BLaER1 treated with 17β-estradiol and CSF1 and Interleukin-3, amounts not matched to agents 10 nM and 100 nM (cell line): Measurements from ENCODE around the gene EEA1.

ENCODE experiments used
- H3K27ac ChIP-seq, 11 experiments: shearing (Covaris generic); formaldehyde crosslinking; 2 replicates each; pipeline ENCODE4 v1.8.1; 2022
- H3K27me3 ChIP-seq, 11 experiments: shearing (Covaris generic); formaldehyde crosslinking; 2 replicates each; pipeline ENCODE4 v1.8.1; 2022
- H3K36me3 ChIP-seq, 11 experiments: shearing (Covaris generic); formaldehyde crosslinking; 2 replicates each; pipeline ENCODE4 v1.8.1; 2022
- H3K4me1 ChIP-seq, 10 experiments: shearing (Covaris generic); formaldehyde crosslinking; 2 replicates each; pipeline ENCODE4 v1.8.1; 2022
- H3K4me2 ChIP-seq, 11 experiments: shearing (Covaris generic); formaldehyde crosslinking; 2 replicates each; pipeline ENCODE4 v1.8.1; 2022
- H3K4me3 ChIP-seq, 10 experiments: shearing (Covaris generic); formaldehyde crosslinking; 2 replicates each; pipeline ENCODE4 v1.8.1; 2022
- H3K9ac ChIP-seq, 11 experiments: shearing (Covaris generic); formaldehyde crosslinking; 2 replicates each; pipeline ENCODE4 v1.8.1; 2022
- H3K9me3 ChIP-seq, 11 experiments: shearing (Covaris generic); formaldehyde crosslinking; replicated peaks in 1 of 11; 2 replicates each; pipeline ENCODE4 v1.8.1; 2022
- H4K20me1 ChIP-seq, 11 experiments: shearing (Covaris generic); formaldehyde crosslinking; 2 replicates each; pipeline ENCODE4 v1.8.1; 2022
- Cebpa-rat ChIP-seq, 11 experiments: shearing (Covaris generic); IDR thresholded peaks; 2 replicates each; pipeline ENCODE4 v1.8.1; 2022

EEA1 gene

DNA sequence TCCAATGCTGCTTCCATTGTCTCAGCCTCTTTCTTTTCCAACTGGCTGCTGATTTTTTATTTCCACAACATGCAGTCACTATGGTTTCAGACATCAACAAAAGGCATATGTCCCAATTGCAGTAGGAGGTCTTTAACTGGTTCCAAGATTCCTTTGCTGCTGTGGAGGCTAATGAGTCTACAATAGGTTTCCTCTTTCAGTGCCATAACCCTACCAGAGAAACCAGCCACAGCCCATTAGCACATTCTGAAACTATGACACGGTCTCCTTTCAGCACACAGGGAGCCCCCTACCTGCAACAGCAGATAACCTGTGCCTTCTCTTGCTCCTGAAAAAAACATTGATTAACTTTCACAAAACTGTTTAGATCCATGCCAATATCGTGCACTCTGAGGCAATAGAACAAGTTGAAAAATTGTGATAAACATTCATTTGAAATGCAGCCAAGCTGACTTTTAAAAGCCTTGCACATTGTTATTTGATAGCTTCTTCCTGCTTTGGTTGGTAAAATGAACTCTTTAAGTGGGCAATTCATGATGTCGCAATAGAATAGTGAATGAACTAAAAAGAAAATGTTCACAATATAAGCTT, 193.9 kb downstream of the EEA1 start:
- Histone ChIP-seq H3K9me3 (no peaks in the 10 kb centered on the region), H3K4me2 (no peak overlapping the region), H3K36me3 (no peaks in the 10 kb centered on the region), H3K4me1 (0 out of 20 replicates have a peak, but pooled peaks cover 0 to under 1% (median 0%) of the 10 kb centered on the region in 10 experiments), H3K27ac (no peak overlapping the region), H4K20me1 (no peaks in the 10 kb centered on the region), H3K9ac (no peak overlapping the region), H3K27me3 (no peaks in the 10 kb centered on the region), H3K4me3 (no peak overlapping the region)
- peak in 2 of 11 experiments; percentile 51 to 53; a peak in 1 of 22 replicates for TF ChIP-seq Cebpa-rat (IDR thresholded peaks at IDR 0.05)

DNA sequence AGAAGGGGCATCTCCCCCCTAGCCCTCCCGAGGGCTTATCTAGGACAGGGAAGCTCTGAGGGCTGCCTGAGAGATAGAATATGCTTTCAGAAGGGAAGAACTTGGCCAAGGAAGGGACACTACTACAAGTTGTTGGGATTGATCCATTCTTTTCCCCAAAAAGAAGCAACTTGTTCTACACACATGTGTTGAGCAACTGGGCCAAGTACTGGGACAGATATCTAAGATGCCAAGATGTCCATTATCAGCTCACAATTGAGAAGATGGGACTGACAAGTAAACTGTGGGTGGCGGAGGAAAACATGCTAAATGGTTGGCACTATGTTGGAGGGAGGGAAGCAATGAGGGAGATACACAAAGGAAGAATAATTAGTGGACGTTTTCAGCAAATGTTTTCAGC, 195.4 kb downstream of the EEA1 start:
- no peaks in the 10 kb centered on the region for H3K27me3 ChIP-seq
- no peak overlapping the region for H3K9ac ChIP-seq
- no peaks in the 10 kb centered on the region for H3K36me3 ChIP-seq
- H3K9me3 ChIP-seq: no peaks in the 10 kb centered on the region
- H3K4me3 ChIP-seq: no peak overlapping the region
- no peak overlapping the region for H3K27ac ChIP-seq
- H3K4me2 ChIP-seq: no peak overlapping the region
- TF ChIP-seq Cebpa-rat (IDR thresholded peaks at IDR 0.05): no peak
- H3K4me1 ChIP-seq: 0 out of 20 replicates have a peak, but pooled peaks cover 0 to 4% (median 0%) of the 10 kb centered on the region in 10 experiments
- no peaks in the 10 kb centered on the region for H4K20me1 ChIP-seq

DNA sequence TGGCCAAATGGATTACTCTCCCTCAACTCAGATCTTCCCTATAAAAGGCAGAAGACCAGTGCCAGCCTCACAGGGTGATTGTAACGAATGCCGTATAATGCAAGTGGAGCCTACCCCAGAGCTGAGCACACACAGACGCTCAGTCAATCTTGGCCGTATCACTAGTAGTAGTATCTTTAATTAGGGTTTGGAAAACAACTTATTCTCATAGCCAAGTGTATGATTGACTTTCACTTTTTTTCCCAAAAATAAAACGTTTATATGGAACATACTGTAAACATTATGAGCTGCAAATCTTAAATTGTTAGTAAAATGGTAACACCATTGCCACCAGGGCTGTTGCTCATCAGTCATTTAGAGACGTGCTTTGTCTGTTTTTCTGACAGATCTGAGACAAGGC, 195.9 kb downstream of the EEA1 start:
- Histone ChIP-seq H3K27ac (no peak overlapping the region), H3K4me3 (no peak overlapping the region), H3K9me3 (no peaks in the 10 kb centered on the region), H3K4me2 (no peak overlapping the region), H3K4me1 (0 out of 20 replicates have a peak, but pooled peaks cover 0 to 4% (median 0%) of the 10 kb centered on the region in 10 experiments), H3K9ac (no peak overlapping the region), H3K36me3 (no peaks in the 10 kb centered on the region), H4K20me1 (no peaks in the 10 kb centered on the region), H3K27me3 (no peaks in the 10 kb centered on the region)
- no peak for TF ChIP-seq Cebpa-rat (IDR thresholded peaks at IDR 0.05)

DNA sequence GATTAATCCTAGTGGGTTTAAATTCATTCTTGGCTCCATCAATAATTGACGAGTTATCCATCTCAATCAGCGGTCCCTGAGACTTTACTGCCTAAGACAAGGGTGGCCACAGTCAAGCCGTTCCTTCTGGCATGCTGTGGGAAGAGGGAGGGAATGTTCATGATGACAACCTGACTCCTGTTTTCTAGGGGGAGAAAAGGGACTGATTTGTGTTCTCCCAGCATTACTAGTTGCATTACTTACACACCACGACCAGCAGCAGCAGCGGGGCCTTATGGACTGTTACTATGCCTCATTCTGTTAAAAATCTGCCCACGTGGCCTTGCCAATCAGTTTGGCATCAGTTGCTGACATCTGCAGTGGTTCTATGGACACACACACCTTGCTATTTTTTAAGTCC, 196.4 kb downstream of the EEA1 start:
- Histone ChIP-seq H3K4me2 (no peak overlapping the region), H3K27me3 (no peaks in the 10 kb centered on the region), H4K20me1 (no peaks in the 10 kb centered on the region), H3K27ac (no peak overlapping the region), H3K4me1 (0 out of 20 replicates have a peak, but pooled peaks cover 0 to 4% (median 0%) of the 10 kb centered on the region in 10 experiments), H3K4me3 (no peak overlapping the region), H3K9me3 (no peaks in the 10 kb centered on the region), H3K36me3 (no peaks in the 10 kb centered on the region), H3K9ac (no peak overlapping the region)
- no peak for TF ChIP-seq Cebpa-rat (IDR thresholded peaks at IDR 0.05)

DNA sequence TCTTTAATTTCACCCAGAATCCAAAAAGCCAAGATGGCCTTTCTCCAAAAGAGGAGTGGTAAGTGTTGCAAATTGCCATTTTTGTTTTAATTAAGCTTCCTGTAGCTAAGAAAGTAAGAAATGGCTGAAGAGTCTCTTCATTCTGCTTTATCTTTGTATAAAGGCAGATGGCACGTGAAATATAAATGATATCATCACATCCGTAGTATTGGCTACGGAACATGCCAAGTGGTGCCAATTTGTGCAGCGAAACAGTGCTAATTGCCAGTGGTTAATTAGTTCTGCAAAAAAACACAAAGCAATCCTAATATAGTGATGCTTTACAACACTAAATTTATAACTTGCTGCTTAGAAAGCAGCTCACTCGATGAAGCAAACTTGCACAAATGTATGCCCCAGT, 196.9 kb downstream of the EEA1 start:
- no peak for TF ChIP-seq Cebpa-rat (IDR thresholded peaks at IDR 0.05)
- Histone ChIP-seq H3K27me3 (no peaks in the 10 kb centered on the region), H3K4me3 (no peak overlapping the region), H3K27ac (no peak overlapping the region), H3K4me1 (0 out of 20 replicates have a peak, but pooled peaks cover 0 to 4% (median 0%) of the 10 kb centered on the region in 10 experiments), H3K9me3 (no peaks in the 10 kb centered on the region), H3K4me2 (no peak overlapping the region), H3K9ac (no peak overlapping the region), H4K20me1 (no peaks in the 10 kb centered on the region), H3K36me3 (no peaks in the 10 kb centered on the region)

- TF ChIP-seq Cebpa-rat (IDR thresholded peaks at IDR 0.05): no peak
- Histone ChIP-seq H3K36me3 (no peaks in the 10 kb centered on the region), H4K20me1 (no peaks in the 10 kb centered on the region), H3K4me1 (0 out of 20 replicates have a peak, but pooled peaks cover 0 to 4% (median 0%) of the 10 kb centered on the region in 10 experiments), H3K27me3 (no peaks in the 10 kb centered on the region), H3K27ac (no peak overlapping the region), H3K9ac (no peak overlapping the region), H3K4me2 (no peak overlapping the region), H3K9me3 (no peaks in the 10 kb centered on the region), H3K4me3 (no peak overlapping the region)
Observed at GRCh38 chr12:92730758-92731157, 198.3 kb downstream of the EEA1 start.

GRCh38 chr12:92729773-92730305, 199.3 kb downstream of the EEA1 start:
- H3K4me3 ChIP-seq: no peak overlapping the region
- TF ChIP-seq Cebpa-rat (IDR thresholded peaks at IDR 0.05): no peak

DNA sequence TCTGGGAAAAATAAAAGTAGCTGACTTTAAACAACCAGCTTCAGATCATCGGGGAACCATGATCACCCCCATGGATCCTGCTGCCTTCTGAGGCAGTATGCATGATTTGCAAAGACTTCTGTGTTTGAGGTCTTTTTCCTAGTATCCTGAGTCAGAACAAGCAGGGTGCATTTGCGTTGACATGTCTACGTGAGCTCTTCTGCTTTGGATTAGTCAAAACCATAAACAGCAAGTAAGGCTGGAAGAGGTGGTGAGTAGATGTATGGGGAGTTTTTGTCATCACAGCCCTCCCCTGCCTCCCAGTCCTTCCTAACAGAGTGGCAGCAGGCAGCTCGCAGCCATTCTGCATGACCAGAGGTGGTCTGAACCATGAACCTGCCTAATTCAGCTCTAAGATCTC, 202.2 kb downstream of the EEA1 start:
- H3K36me3 ChIP-seq: no peaks in the 10 kb centered on the region
- no peak overlapping the region for H3K9ac ChIP-seq
- H3K9me3 ChIP-seq: peaks cover 0 to 9% (median 6%) of the 10 kb centered on the region in 11 experiments; a peak in 4 of 22 replicates
- no peak overlapping the region for H3K27ac ChIP-seq
- H3K4me3 ChIP-seq: no peak overlapping the region
- 0 out of 20 replicates have a peak, but pooled peaks cover 0 to 4% (median 0%) of the 10 kb centered on the region in 10 experiments for H3K4me1 ChIP-seq
- no peaks in the 10 kb centered on the region for H4K20me1 ChIP-seq
- no peak overlapping the region for H3K4me2 ChIP-seq
- H3K27me3 ChIP-seq: no peaks in the 10 kb centered on the region
- no peak for TF ChIP-seq Cebpa-rat (IDR thresholded peaks at IDR 0.05)

More at GRCh38 chr12:92729773-92730305, 199.3 kb downstream of the EEA1 start:
- Histone ChIP-seq H3K4me2 (no peak overlapping the region; a peak in 1 of 22 replicates), H3K27me3 (no peaks in the 10 kb centered on the region), H3K27ac (no peak overlapping the region), H3K9me3 (peaks cover 0 to 3% (median 2%) of the 10 kb centered on the region in 11 experiments; a peak in 4 of 22 replicates), H3K36me3 (no peaks in the 10 kb centered on the region), H3K9ac (no peak overlapping the region), H4K20me1 (no peaks in the 10 kb centered on the region), H3K4me1 (0 out of 20 replicates have a peak, but pooled peaks cover 0 to 4% (median 0%) of the 10 kb centered on the region in 10 experiments)

- no peak overlapping the region for H3K27ac ChIP-seq
- H3K4me2 ChIP-seq: no peak overlapping the region
- no peak for TF ChIP-seq Cebpa-rat (IDR thresholded peaks at IDR 0.05)
Observed at GRCh38 chr12:92722897-92723296, 206.2 kb downstream of the EEA1 start.

GRCh38 chr12:92721656-92722055, 207.4 kb downstream of the EEA1 start:
- Histone ChIP-seq H3K27ac (no peak overlapping the region), H3K4me3 (no peak overlapping the region), H3K9me3 (peaks cover 0 to 9% (median 6%) of the 10 kb centered on the region in 11 experiments; a peak in 4 of 22 replicates), H3K4me2 (no peak overlapping the region), H4K20me1 (no peaks in the 10 kb centered on the region), H3K27me3 (no peaks in the 10 kb centered on the region), H3K36me3 (no peaks in the 10 kb centered on the region), H3K4me1 (no peaks in the 10 kb centered on the region), H3K9ac (no peak overlapping the region)
- TF ChIP-seq Cebpa-rat (IDR thresholded peaks at IDR 0.05): no peak

More at GRCh38 chr12:92722897-92723296, 206.2 kb downstream of the EEA1 start:
- Histone ChIP-seq H3K36me3 (no peaks in the 10 kb centered on the region), H4K20me1 (no peaks in the 10 kb centered on the region), H3K9me3 (peaks cover 0 to 9% (median 6%) of the 10 kb centered on the region in 11 experiments; a peak in 4 of 22 replicates), H3K27me3 (no peaks in the 10 kb centered on the region), H3K9ac (no peak overlapping the region), H3K4me3 (no peak overlapping the region), H3K4me1 (no peaks in the 10 kb centered on the region)
